ENCODE measurements around the gene LRP1.

LRP1 gene

DNA sequence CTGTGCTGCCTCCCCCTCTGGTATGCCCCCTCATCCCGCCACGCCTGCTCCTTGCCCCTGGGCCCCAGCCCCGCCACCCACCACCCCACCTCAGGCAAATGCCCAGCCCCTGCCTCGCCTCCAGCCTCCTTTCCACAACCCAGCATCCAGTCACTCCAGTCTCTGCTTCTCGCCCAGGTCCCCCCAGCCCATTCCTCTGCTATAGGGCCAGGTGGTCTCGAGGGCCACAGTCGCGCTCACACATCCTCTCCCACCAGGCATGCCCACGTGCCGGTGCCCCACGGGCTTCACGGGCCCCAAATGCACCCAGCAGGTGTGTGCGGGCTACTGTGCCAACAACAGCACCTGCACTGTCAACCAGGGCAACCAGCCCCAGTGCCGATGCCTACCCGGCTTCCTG lies 82.2 kb downstream of the LRP1 start:
- TF ChIP-seq, protein P1, sequence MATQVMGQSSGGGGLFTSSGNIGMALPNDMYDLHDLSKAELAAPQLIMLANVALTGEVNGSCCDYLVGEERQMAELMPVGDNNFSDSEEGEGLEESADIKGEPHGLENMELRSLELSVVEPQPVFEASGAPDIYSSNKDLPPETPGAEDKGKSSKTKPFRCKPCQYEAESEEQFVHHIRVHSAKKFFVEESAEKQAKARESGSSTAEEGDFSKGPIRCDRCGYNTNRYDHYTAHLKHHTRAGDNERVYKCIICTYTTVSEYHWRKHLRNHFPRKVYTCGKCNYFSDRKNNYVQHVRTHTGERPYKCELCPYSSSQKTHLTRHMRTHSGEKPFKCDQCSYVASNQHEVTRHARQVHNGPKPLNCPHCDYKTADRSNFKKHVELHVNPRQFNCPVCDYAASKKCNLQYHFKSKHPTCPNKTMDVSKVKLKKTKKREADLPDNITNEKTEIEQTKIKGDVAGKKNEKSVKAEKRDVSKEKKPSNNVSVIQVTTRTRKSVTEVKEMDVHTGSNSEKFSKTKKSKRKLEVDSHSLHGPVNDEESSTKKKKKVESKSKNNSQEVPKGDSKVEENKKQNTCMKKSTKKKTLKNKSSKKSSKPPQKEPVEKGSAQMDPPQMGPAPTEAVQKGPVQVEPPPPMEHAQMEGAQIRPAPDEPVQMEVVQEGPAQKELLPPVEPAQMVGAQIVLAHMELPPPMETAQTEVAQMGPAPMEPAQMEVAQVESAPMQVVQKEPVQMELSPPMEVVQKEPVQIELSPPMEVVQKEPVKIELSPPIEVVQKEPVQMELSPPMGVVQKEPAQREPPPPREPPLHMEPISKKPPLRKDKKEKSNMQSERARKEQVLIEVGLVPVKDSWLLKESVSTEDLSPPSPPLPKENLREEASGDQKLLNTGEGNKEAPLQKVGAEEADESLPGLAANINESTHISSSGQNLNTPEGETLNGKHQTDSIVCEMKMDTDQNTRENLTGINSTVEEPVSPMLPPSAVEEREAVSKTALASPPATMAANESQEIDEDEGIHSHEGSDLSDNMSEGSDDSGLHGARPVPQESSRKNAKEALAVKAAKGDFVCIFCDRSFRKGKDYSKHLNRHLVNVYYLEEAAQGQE (IDR thresholded peaks at IDR 0.05; ENCODE audit: insufficient read depth in 1 of 2, low read depth in 2 of 2, low read length in 2 of 2), result no peak
- TF ChIP-seq SIN3A (IDR thresholded peaks at IDR 0.05; ENCODE audit: borderline replicate concordance, insufficient read depth, low read length) (no peak), TAF1 (IDR thresholded peaks at IDR 0.05; ENCODE audit: borderline replicate concordance, insufficient read depth, low read length) (no peak), FOXP2 (optimal IDR thresholded peaks at IDR 0.05; ENCODE audit: borderline replicate concordance, extremely low read depth, extremely low read length, insufficient read depth) (no peak), POLR2AphosphoS5 (IDR thresholded peaks at IDR 0.05; ENCODE audit: low read depth, low read length) (no peak)

GRCh38 chr12:57210926-57211692 lies 82.8 kb downstream of the LRP1 start:
- TF ChIP-seq TAF1 (IDR thresholded peaks at IDR 0.05; ENCODE audit: borderline replicate concordance, insufficient read depth, low read length) (no peak), POLR2AphosphoS5 (IDR thresholded peaks at IDR 0.05; ENCODE audit: low read depth, low read length) (no peak), FOXP2 (optimal IDR thresholded peaks at IDR 0.05; ENCODE audit: borderline replicate concordance, extremely low read depth, extremely low read length, insufficient read depth) (no peak), SIN3A (IDR thresholded peaks at IDR 0.05; ENCODE audit: borderline replicate concordance, insufficient read depth, low read length) (no peak)
- TF ChIP-seq, protein P1 (IDR thresholded peaks at IDR 0.05; ENCODE audit: insufficient read depth in 1 of 2, low read depth in 2 of 2, low read length in 2 of 2), result no peak

DNA sequence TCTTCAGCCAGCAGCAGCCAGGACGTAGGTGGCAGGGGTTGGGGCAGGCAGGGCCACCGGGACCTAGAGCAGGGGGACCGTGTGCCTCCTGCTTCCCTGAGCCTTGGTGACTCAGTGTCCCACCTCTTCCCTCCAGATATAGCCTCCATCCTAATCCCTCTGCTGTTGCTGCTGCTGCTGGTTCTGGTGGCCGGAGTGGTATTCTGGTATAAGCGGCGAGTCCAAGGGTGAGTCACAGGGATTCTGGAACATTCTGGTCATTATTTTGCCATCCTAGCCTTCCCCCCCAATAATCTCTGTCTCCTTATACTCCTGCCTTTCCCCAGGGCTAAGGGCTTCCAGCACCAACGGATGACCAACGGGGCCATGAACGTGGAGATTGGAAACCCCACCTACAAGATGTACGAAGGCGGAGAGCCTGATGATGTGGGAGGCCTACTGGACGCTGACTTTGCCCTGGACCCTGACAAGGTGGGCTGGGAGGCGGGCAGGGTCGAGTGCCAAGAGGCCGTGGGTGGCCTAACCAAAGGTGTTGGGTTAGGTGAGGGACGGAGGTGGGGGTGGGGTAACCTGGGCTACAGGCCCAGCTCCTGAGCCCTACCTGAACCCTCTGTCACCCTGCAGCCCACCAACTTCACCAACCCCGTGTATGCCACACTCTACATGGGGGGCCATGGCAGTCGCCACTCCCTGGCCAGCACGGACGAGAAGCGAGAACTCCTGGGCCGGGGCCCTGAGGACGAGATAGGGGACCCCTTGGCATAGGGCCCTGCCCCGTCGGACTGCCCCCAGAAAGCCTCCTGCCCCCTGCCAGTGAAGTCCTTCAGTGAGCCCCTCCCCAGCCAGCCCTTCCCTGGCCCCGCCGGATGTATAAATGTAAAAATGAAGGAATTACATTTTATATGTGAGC lies 83.8 kb downstream of the LRP1 start:
- TF ChIP-seq SIN3A (IDR thresholded peaks at IDR 0.05; ENCODE audit: borderline replicate concordance, insufficient read depth, low read length) (no peak), FOXP2 (optimal IDR thresholded peaks at IDR 0.05; ENCODE audit: borderline replicate concordance, extremely low read depth, extremely low read length, insufficient read depth) (no peak), POLR2AphosphoS5 (IDR thresholded peaks at IDR 0.05; ENCODE audit: low read depth, low read length) (no peak), TAF1 (IDR thresholded peaks at IDR 0.05; ENCODE audit: borderline replicate concordance, insufficient read depth, low read length) (no peak)
- TF ChIP-seq, protein P1 (IDR thresholded peaks at IDR 0.05; ENCODE audit: insufficient read depth in 1 of 2, low read depth in 2 of 2, low read length in 2 of 2), result no peak

GRCh38 chr12:57212701-57213057 lies 84.4 kb downstream of the LRP1 start:
- no peak for TF ChIP-seq POLR2AphosphoS5 (IDR thresholded peaks at IDR 0.05; ENCODE audit: low read depth, low read length)
- TF ChIP-seq SIN3A (IDR thresholded peaks at IDR 0.05; ENCODE audit: borderline replicate concordance, insufficient read depth, low read length), result no peak
- no peak for TF ChIP-seq FOXP2 (optimal IDR thresholded peaks at IDR 0.05; ENCODE audit: borderline replicate concordance, extremely low read depth, extremely low read length, insufficient read depth)
- TF ChIP-seq TAF1 (IDR thresholded peaks at IDR 0.05; ENCODE audit: borderline replicate concordance, insufficient read depth, low read length), result no peak
- TF ChIP-seq, protein P1 (IDR thresholded peaks at IDR 0.05; ENCODE audit: insufficient read depth in 1 of 2, low read depth in 2 of 2, low read length in 2 of 2), result no peak

Measured in PFSK-1 (cell line).